Glutamatergic neuron (in vitro differentiated cells): ENCODE results near the gene LUC7L. TPM values are rescaled to one million over a fixed set of nuclear protein-coding genes. Genes with fewer than 3 reads are reported as not detected.
A peak's percentile ranks its signal among the peaks of the same experiment; 100 is the strongest.

Experiments
- DNase-seq: peaks from one replicate; pipeline ENCODE4 v3.0.0; 2022
- H3K27ac Mint-ChIP-seq: one replicate; pipeline ENCODE4 v1.8.0; 2020; ENCODE audit warnings: mild to moderate bottlenecking, mixed read lengths, inconsistent platforms; ENCODE audit not compliant: unreplicated experiment
- H3K27me3 Mint-ChIP-seq: one replicate; pipeline ENCODE4 v1.8.0; 2020; ENCODE audit warnings: mild to moderate bottlenecking, moderate library complexity, mixed read lengths, inconsistent platforms; ENCODE audit not compliant: unreplicated experiment
- H3K36me3 Mint-ChIP-seq: one replicate; pipeline ENCODE4 v1.8.0; 2020; ENCODE audit warnings: mild to moderate bottlenecking, mixed read lengths, inconsistent platforms; ENCODE audit not compliant: unreplicated experiment
- H3K4me1 Mint-ChIP-seq: one replicate; pipeline ENCODE4 v1.8.0; 2020; ENCODE audit warnings: mild to moderate bottlenecking, low read depth, mixed read lengths, inconsistent platforms; ENCODE audit not compliant: unreplicated experiment
- H3K4me3 Mint-ChIP-seq: one replicate; pipeline ENCODE4 v1.8.0; 2020; ENCODE audit warnings: mild to moderate bottlenecking, mixed read lengths, inconsistent platforms; ENCODE audit not compliant: unreplicated experiment
- H3K9me3 Mint-ChIP-seq: one replicate; pipeline ENCODE4 v1.8.0; 2020; ENCODE audit warnings: mild to moderate bottlenecking, moderate library complexity, mixed read lengths, inconsistent platforms; ENCODE audit not compliant: unreplicated experiment
- CTCF ChIP-seq: fragments of 200-600 bp; sonication (generic); IDR thresholded peaks from one replicate; pipeline ENCODE4 v1.5.0; 2021; ENCODE audit not compliant: partially characterized antibody, unreplicated experiment
- total RNA-seq: library from RNA; stranded (reverse); fragmentation: NEBNext Ultra II Directional; extraction: Animal tissue kit (Norgen Biotek cat#: 25700); gene quantifications from one replicate; pipeline ENCODE4 v1.2.1, GENCODE V29; 2021; ENCODE audit not compliant: unreplicated experiment

The LUC7L gene
- total RNA-seq, 1 donor from 2014 or later: 213 TPM

- Mint-ChIP-seq H3K9me3 (peaks cover 4% of the 10 kb centered on the region), H3K36me3 (peaks cover 4% of the 10 kb centered on the region), H3K27ac (no peak overlapping the region), H3K27me3 (peaks cover 9% of the 10 kb centered on the region), H3K4me3 (peak overlapping the region; percentile 63), H3K4me1 (peaks cover 1% of the 10 kb centered on the region)
- no peak for TF ChIP-seq CTCF
- DNase-seq: no peak
These were observed 45.9 kb upstream of the LUC7L start for GRCh38 chr16:275041-275641.

GRCh38 chr16:273547-274421 is 44.5 kb upstream of the LUC7L start:
- Mint-ChIP-seq H3K36me3 (peaks cover 4% of the 10 kb centered on the region), H3K9me3 (peaks cover 4% of the 10 kb centered on the region), H3K27ac (no peak overlapping the region), H3K4me1 (peaks cover 1% of the 10 kb centered on the region), H3K4me3 (no peak overlapping the region), H3K27me3 (peaks cover 8% of the 10 kb centered on the region)
- no peak for TF ChIP-seq CTCF
- no peak for DNase-seq

- H3K4me1 Mint-ChIP-seq: peaks cover 1% of the 10 kb centered on the region
- no peak for TF ChIP-seq CTCF
- peaks cover 4% of the 10 kb centered on the region for H3K36me3 Mint-ChIP-seq
- H3K4me3 Mint-ChIP-seq: no peak overlapping the region
- DNase-seq: no peak
- peaks cover 15% of the 10 kb centered on the region for H3K27me3 Mint-ChIP-seq
- H3K9me3 Mint-ChIP-seq: peaks cover 10% of the 10 kb centered on the region
- no peak overlapping the region for H3K27ac Mint-ChIP-seq
These were observed 43.6 kb upstream of the LUC7L start for GRCh38 chr16:272633-273546.

- peaks cover 11% of the 10 kb centered on the region for H3K27me3 Mint-ChIP-seq
- TF ChIP-seq CTCF: no peak
These were observed 41.4 kb upstream of the LUC7L start for GRCh38 chr16:270381-271255.

More at GRCh38 chr16:270381-271255, 41.4 kb upstream of the LUC7L start:
- Mint-ChIP-seq H3K36me3 (peaks cover 4% of the 10 kb centered on the region), H3K27ac (no peak overlapping the region), H3K4me3 (no peak overlapping the region), H3K9me3 (peaks cover 10% of the 10 kb centered on the region), H3K4me1 (peaks cover 1% of the 10 kb centered on the region)
- DNase-seq: no peak
